Stimulated activated CD4-positive, alpha-beta T cell treated with anti-CD3 and anti-CD28 coated beads, Interleukin-1b, Interleukin-23, amount 100 ng/mL, for 4 hours (primary cell): ENCODE results near the gene HPCAL1.

ENCODE experiments used
- DNase-seq, 2 donors: peaks; one replicate each; pipeline ENCODE4 v3.0.0-alpha.2; 2020; ENCODE audit warnings: low read depth in 2 of 2

HPCAL1 gene

DNA sequence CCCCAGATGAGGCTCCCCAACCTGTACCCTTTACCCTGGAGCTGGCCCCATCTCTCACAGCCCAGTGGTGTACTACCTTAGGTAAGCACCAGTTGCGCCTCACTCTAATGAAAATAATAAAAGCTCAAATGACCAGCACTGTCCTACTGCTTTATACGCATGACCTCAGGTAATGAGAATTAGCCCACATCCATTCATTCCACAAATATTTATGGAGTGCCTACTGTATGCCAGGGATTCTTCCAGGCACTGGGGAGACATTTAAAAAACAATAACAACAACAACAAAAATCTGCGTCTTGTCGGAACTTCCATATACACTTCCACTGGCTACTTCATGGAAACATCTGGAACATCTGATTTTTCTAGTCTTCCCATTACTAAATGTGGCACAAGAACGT, 20.8 kb downstream of the HPCAL1 start:
- DNase-seq = no peak

DNA sequence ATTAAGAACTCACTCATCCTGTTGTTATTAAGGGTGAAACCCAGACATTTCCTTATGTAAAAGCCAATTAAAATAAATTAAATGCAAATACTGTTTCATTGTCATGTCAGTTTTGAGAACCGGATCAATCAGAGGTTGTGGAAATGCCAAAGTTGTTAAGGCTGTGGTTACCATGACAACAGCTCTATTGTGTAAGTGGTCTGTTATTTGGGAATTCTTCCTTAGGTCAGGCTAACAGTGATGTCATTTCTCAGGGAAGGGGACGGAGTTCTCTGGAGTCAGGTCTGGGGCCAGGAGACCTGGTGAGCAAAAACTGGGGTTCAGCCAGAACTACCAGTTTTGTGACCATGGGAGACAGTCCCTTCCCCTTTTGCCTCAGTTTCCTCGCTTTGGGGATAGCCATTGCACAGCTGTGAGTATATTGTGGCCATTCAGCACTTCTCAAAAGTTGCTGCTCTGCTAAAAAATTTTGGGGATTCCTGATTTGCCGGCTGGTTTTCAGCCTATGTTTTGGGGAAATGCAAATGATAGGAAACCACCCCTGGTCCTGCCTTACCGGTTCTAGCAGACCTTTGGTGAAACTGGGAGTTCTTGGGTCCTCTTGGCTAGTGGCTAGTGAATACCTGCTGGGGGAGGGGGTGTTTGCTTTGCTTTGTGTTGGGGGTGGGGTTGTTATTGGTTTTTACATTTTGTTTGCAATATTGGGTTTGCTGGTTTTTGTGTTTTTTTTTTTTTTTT, 21.6 kb downstream of the HPCAL1 start:
- DNase-seq = no peak

DNA sequence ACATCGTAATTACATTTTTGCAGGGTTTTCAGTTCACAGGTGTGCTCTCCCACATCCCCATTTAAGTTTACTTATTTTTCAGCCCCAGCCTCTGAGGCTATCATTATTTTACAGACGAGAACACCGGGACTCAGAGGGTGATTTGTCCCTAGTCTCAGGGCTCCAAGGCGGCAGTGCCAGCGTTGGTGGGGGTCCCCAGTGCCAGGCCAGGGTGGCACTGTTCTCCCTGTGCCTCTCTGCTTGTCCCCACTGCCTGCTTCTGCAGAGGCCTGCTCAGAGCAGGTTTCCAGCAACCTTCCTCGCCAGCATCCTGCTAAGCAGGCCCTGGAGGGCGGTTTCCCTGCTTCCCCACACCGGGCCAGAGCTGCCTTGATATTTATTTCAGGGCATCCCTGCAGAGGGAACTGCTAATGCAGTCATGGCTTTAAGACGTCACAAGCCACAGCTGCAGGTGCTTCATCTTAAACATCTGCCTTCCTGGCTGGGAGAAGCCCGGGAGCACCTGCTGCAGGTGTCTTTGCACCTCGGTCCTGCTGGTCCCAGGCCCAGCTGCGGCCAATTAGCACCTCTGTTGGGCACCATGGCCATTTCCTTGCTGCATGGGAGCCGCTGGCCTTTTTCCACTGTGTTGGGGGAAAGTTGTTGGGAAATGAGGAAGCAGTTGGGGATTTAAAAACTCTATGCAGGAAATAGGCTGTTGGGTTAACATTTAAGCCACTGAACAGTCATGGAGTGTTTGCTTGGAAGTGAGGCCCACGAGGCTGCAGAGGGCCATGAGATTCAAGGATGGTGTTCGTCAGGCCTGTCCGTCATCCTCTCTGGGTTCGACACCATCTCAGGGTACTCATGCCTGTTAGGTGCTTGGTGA, 22.8 kb downstream of the HPCAL1 start:
- no peak for DNase-seq

DNA sequence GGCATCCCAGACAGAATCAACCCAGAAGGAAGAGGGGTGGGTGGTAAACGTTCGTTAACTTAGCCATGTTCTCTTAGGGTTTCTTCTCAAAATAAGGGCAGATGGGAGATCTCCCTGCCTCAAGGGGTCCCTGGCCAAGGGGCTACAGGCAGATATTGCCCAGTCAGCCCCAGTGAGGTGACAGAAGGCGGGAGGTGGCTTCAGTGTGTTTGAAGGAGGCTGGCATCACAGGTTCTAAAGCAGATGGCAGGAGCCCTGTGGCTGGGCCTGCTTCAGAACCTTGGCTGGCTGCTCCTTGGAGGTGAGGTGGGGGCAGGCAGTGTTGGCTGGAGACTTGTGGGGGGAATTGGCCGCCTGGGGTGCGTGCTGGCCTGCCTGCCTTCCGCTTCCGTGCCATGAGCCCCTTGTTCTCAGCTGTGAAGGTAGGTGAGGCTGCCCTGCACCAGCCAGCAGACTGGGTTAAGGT, 23.5 kb downstream of the HPCAL1 start:
- no peak for DNase-seq

DNA sequence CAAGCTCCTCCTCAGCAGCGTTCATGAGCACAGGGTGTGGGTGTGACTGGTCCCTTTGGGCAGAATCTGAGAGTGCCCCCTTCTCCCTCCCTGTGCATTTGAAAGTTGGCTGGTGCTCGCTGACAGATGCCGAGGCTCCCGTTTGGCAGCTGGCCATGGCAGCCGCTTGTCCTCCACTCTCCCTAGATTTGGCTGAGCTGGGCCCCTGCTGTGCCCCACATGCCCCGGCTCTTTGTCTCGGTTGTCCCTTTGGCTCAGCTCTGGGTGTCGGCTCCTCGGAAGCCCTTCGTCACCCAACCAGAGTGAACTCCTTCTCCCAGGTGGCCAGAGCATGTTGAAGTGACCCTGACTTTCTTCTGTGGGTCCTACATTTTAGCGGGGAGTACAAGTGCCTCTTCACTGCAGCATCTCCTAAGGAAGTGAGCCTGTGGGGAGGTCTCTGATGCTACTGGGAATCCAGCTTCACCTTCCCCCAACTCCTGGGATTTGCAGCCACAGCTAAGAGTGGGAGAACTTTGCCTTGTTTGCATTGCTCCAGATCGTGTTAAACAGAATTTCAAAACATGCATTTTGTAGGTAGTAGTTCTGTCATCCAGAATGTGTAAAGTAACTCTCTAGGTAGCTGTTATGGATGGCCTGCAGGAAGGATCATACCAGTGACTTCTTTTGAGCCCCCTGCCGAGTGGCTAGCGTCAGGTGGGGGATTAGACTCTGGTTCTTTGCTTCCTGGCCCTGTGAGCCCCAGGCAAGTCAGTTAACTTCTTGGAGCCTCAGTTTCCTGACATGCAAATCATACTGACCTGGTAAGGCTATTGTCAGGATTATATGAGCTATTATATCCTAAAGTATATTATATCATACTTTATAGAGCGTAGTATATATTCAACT, 24.2 kb downstream of the HPCAL1 start:
- DNase-seq = no peak

DNA sequence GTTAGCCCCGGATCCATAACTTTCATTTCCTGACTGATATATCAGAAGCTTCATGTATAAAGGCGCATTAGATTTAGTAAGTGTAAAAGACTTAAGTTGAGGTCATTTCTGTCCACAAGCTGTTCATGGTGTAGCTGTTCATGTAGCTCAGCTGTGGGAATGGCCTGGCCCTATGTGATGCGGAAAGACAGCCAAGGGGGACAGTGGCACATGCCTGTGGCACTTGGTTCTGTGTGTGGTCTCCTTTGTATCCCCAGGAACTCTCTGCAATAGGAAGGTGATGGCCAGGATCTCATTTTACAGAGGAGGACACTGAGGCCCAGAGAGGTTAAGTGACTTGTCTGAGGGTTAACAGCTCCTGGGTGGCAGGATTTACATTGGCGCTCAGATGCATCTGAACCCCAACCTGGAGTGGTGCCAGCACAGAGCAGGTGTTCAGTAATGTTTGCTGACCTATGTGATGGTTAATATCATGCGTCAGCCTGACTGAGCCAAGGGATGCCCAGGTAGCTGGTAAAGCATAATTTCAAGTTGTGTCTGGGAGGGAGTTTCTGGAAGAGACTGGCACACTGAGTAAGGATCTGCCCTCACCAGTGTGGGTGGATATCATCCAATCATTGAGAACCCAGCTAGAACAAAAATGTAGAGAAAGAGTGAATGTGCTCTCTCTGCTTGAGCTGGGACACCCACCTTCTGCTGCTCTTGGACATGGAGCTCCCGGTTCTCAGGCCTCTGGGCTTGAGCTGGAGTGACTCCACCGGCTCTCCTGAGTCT, 25.4 kb downstream of the HPCAL1 start:
- DNase-seq = no peak

DNA sequence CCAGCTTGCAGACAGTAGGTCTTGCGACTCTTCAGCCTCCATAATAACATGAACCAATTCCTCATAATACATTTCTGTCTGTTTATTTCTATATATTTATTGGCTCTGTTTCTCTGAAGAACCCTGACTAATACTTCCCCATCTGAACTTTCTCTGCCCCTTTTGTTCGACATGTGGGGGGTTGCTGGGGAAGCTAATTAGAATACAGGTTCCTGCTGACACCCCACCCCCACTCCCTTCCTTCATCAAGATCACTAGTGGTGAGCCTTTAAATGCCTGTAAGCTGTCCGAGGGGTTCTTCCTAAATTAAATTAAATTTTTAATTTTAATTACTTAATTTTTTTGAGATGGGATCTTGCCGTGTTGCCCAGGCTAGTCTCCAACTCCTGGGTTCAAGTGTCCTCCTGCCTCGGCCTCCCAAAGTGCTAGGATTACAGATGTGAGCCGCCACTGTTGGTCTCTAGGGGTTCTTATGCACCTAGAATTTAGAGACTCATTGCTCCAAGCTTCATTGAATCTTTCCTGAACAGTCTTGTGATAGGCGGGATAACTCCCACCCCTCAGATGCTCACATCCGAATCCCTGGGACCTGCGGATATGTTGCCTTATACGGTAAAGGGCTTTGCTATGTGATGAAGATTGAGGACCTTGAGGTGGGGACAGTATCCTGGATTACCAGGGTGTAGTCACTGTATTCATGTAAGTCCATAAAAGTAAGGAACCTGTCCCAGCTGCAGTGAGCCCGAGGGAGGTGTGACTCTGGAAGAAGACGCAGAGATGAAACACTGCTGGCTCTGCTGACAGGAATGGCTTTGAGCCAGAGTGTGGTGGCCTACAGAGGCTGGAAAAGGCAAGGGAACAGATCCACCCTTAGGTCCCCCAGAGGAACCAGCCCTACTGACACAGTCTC, 26.2 kb downstream of the HPCAL1 start:
- no peak for DNase-seq

DNA sequence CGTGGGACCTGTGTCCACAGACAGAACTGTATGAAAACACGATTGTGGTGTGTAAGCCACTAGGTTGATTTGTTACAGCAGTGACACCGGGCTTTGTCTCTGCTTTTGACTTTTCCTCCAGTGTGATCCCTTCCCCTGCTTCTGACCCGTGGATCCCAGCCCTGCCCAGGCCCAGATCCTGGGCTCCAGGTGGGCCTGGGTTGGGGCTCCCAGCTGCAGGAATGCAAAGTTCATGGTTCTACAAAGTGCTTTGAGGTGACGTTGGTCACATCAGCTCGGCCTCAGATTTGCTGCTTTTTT, 26.8 kb downstream of the HPCAL1 start:
- DNase-seq = no peak

DNA sequence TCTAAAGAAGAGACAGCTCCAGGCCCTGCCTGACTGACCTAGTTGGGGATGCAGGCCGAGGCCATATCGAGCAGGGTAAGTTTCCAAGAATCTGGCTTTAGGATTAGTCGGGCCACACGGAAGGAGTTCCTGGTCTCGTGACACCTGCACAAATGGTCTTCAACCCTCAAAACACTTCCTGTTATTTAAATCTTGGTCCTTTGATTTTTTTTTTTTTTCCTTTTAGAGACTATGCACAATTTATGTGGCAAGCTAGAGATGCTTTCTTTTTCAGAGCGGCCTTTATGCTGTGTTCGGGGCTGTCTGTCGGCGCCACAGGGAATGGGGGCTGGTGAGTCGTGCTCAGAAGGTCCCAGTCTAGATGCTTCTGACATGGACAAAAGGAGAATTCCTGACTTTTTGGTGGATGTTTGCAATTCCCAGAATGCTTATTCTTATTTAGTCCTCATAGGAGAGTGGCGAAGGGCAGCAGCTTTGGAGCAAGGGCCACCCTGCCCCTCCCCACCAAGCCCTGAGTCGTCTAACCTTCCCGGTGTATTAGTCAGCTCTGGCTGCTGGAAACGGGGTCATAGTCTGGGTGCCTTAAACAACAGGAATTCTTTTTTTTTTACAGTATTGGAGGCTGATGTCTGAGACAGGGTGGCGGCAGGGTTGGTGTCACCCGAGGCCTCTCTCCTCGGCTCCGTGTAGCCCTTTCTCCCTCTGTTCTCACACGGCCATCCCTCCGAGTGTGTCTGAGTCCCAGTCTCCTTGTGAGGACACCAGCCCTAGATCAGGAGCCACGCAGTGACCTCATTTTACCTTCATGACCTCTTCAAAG, 27.4 kb downstream of the HPCAL1 start:
- DNase-seq = peak in 1 of 2 donors; percentile 14

DNA sequence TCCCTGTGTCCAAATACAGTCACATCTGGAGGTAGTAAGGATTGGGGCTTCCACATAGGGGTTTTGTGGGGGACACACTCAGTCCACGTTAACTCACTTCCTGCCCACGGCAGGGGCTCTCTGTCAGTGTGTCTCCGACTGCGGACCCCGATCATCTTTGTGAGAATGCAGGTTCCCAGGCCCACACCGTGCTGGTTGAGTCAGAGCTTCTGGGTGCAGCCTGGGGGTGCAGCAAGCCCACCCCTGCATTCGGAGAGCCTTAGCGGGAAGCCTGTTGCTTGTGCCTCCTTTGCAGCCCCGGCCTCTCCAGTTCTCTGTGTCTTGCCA, 28.0 kb downstream of the HPCAL1 start:
- no peak for DNase-seq

DNA sequence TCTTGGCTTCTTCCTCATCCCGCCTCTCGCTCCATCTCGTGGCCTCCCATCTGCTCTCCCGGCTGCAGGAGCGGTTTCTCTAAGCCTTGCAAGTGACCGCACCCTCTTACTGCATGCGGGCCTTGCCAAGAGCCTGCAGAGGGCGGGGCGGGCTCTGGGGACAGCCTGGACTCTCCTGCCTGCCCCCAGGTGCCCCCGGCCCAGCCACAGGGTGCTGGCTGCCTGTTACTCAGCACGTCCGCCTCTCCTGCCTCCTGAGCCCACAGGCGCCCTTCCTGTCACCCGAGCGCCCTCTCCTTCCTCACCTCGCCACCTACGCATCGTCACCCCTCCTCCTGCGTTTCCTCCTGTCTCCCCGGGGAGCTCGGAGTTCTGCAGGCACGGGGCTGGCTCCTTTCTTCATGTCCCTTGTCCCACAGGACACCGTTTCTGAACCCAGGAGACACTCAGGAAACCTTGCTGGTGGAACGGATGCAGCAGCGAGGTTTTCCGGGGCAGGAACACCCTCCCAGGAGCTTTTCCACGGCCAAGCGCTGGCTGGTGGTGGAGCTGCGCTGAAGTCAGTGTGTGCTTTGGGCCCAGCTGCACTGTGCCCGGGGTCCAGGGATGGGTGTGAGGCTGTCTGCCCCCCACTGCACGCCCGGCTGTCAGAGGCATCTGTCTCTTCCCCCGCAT, 28.5 kb downstream of the HPCAL1 start:
- peak; percentile 46 to 55 for DNase-seq

DNA sequence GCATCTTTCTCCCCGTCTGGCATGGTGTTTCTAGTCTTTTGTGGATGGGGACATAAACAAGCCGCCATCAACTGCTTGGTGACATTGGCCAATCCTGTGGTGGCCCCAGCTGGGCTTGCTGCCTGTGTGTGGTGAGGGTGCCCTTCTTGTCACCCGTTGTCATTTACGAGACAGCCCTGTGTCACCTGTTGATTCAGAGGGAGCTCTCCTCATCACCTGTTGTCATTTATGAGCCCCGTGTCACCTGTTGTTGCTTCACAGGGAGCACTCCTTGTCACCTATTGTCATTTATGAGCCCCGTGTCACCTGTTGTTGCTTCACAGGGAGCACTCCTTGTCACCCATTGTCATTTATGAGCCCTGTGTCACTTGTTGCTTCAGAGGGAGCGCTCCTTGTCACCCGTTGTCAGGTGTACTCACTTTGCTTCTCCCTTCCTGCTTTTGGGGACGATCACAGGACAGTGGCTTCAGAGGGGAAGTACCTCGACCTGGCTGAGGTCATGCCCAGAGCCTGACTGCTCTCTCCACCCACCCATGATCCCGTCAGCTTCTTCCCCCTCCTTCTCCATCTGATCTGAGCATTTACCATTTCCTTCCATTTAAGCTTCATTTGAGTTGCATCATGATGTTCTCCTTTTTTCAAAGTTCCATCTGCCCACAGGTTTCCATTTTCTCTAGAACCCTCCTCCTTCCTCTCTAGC, 29.1 kb downstream of the HPCAL1 start:
- peak in 1 of 2 donors; percentile 25 for DNase-seq

DNA sequence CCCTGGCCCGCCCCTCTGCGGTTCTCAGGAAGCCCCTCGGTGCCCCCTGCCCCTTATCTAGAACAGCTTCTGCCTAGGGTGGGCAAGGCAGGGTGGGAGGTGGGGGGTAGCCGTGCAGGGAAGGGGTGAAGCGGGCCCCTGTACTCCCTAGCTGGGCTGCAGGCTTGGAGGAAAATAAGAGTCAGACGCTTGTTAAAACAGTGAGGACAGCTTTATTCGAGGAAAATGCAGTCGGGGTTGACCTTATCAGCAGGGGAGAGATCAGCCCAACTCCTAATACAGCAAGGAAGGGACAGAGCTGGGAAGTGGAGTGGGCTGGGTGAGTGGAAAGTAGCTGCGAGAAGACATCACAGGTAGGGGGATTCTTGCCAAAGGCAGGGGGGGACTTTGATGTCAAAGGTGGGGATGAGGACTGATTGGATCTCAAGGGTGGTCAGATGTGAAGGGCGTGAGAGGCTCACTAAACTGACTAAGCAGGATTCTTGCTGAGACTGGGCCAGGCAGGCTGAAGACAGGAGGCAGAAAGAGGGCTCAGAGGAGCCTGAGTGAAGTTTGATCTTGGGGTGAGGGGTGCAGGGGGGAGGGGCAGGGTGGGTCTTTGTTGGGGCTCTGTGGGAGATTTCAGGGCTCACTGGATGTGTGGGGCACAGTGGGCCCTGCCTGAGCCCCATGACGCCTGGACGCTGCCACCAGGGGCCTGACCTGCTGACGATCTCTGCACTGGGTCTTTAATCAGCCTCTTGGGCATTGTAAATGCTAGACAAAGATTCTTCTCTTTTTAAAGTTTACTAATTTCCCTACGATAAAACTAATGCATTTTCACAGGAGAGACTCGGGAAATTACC, 29.9 kb downstream of the HPCAL1 start:
- peak in 1 of 2 donors; percentile 23 for DNase-seq

DNA sequence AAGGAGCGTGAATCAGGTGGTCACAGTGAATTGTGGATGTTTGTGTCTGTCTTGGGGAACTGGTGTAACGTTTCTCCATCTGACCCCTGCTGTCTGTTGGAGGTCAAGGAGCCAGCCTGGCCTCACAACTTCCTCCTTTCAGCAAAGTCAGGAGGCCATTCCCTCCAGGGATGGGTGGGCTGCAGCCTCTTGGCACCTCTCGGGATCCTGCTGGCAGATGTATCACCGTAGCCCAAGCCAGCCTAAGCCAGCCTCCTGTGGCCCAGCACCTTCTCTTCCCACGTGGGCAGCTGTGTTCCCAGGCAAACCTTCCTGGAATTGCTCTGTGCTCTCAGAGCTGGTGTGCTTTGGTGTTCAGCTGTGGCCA, 30.5 kb downstream of the HPCAL1 start:
- DNase-seq = no peak

DNA sequence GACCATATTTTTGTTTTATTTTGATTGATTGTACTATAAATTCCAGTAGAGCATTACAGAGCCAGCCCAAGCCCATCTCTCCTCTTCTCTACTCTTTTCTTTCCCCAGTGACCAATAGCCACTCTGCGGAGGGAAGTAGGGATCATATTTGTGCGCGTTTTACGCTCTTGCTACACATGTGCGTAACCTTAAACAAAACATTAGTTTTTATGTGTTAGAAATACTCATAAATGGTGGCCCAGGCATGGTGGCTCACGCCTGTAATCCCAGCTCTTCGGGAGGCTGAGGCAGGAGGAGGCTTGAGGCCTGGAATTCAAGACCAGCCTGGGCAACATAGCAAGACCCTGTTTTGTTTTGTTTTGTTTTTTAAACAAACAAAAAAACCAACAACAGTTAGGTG, 31.3 kb downstream of the HPCAL1 start:
- no peak for DNase-seq

DNA sequence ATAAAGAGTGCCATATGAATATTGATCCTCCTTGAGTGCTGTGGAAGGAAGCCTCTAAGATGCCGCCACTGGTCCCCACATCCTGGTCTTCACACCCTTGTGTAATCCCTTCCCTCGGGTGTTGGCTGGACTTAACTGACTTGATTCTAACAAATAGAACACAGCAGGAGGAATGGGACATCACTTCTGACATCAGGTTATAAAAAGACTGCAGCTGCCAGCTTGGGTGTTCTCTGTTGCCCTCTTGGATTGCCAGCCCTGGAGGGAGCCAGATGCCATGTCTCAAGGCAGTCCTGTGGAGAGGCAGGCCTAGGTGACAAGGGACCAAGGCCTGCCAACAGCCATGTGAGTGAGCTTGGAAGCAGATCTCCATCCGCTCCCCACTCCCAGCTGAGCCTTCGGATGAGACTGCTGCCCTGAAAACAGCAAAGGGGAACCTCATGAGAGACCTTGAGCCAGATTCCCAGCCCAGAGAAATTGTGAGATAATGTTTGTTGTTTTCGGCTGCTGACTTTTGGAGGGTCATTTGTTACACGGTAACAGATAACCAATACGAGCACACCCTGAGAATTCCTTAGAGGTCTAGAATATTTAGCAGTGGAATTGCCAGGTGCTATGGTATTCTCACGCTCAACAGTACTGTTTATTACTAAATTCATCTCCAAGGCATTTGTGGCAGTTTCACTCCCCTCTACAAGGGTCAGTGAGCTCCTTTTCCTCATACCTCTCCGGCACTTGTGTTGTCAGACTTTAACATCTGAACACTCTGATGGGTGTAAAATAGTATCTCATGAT, 32.5 kb downstream of the HPCAL1 start:
- DNase-seq = no peak

DNA sequence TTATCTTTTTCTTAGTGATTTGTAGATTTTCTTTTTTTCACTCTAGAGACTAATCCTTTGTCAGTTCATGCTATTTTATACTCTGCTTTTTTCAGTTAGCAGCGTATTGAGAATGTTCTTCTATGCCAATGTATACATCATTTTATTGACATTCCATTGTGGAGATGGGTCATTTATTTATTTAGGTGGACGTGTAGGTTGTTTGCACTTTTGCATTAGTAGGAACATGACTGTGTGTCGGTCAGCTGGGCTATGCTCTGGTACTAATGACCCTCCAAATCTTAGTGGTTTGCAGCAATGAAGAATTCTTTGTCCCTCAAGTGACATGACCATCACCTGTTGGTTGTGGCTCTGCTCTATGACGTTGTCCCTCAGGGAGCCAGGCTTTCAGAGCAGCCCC, 33.6 kb downstream of the HPCAL1 start:
- DNase-seq = no peak
